Measurements from ENCODE around the gene PLEKHG1. TPM values are rescaled to one million over a fixed set of nuclear protein-coding genes. Genes with fewer than 3 reads are reported as not detected.

Gene PLEKHG1
- total RNA-seq, 1 donor: 0.36 TPM

- DNase-seq (ENCODE audit: insufficient read length, low spot score, missing footprints): no peak
- Histone ChIP-seq H3K79me2 (ENCODE audit: insufficient read depth, low read length) (no peaks in the 10 kb centered on the region), H3K27me3 (ENCODE audit: insufficient read depth, low read length) (peaks cover 12% of the 10 kb centered on the region), H3K9me3 (ENCODE audit: low read depth, low read length) (no peaks in the 10 kb centered on the region), H3K4me3 (ENCODE audit: insufficient read depth, low read length) (no peak overlapping the region), H3K36me3 (ENCODE audit: insufficient read depth, low read length) (no peaks in the 10 kb centered on the region), H2AFZ (ENCODE audit: low read length) (no peak overlapping the region), H3K4me2 (ENCODE audit: insufficient read depth, low read length) (no peak overlapping the region), H4K20me1 (ENCODE audit: insufficient read depth, low read length) (no peaks in the 10 kb centered on the region), H3K27ac (ENCODE audit: low read depth, low read length) (no peak overlapping the region), H3K4me1 (ENCODE audit: insufficient read depth, low read length) (no peaks in the 10 kb centered on the region)
- no peak for TF ChIP-seq CTCF (IDR thresholded peaks at IDR 0.05; ENCODE audit: extremely low read depth, low read depth, low read length)
These were observed 36.3 kb downstream of the PLEKHG1 start for GRCh38 chr6:150635906-150636514.

GRCh38 chr6:150636808-150637207 lies 37.1 kb downstream of the PLEKHG1 start:
- Histone ChIP-seq H2AFZ (ENCODE audit: low read length) (no peak overlapping the region), H3K4me2 (ENCODE audit: insufficient read depth, low read length) (no peak overlapping the region), H3K27ac (ENCODE audit: low read depth, low read length) (no peak overlapping the region), H3K4me3 (ENCODE audit: insufficient read depth, low read length) (no peak overlapping the region), H3K79me2 (ENCODE audit: insufficient read depth, low read length) (no peaks in the 10 kb centered on the region), H3K9me3 (ENCODE audit: low read depth, low read length) (no peaks in the 10 kb centered on the region), H3K27me3 (ENCODE audit: insufficient read depth, low read length) (peaks cover 11% of the 10 kb centered on the region), H3K36me3 (ENCODE audit: insufficient read depth, low read length) (no peaks in the 10 kb centered on the region), H3K4me1 (ENCODE audit: insufficient read depth, low read length) (no peaks in the 10 kb centered on the region), H4K20me1 (ENCODE audit: insufficient read depth, low read length) (no peaks in the 10 kb centered on the region)
- no peak for TF ChIP-seq CTCF (IDR thresholded peaks at IDR 0.05; ENCODE audit: extremely low read depth, low read depth, low read length)
- no peak for DNase-seq (ENCODE audit: insufficient read length, low spot score, missing footprints)

- no peaks in the 10 kb centered on the region for H3K9me3 ChIP-seq (ENCODE audit: low read depth, low read length)
- H4K20me1 ChIP-seq (ENCODE audit: insufficient read depth, low read length): no peaks in the 10 kb centered on the region
- no peak for DNase-seq (ENCODE audit: insufficient read length, low spot score, missing footprints)
- H3K4me1 ChIP-seq (ENCODE audit: insufficient read depth, low read length): no peaks in the 10 kb centered on the region
- H3K36me3 ChIP-seq (ENCODE audit: insufficient read depth, low read length): no peaks in the 10 kb centered on the region
- TF ChIP-seq CTCF (IDR thresholded peaks at IDR 0.05; ENCODE audit: extremely low read depth, low read depth, low read length): no peak
- peaks cover 11% of the 10 kb centered on the region for H3K27me3 ChIP-seq (ENCODE audit: insufficient read depth, low read length)
- H3K79me2 ChIP-seq (ENCODE audit: insufficient read depth, low read length): no peaks in the 10 kb centered on the region
- H2AFZ ChIP-seq (ENCODE audit: low read length): no peak overlapping the region
- no peak overlapping the region for H3K27ac ChIP-seq (ENCODE audit: low read depth, low read length)
- no peak overlapping the region for H3K4me2 ChIP-seq (ENCODE audit: insufficient read depth, low read length)
- no peak overlapping the region for H3K4me3 ChIP-seq (ENCODE audit: insufficient read depth, low read length)
These were observed 37.6 kb downstream of the PLEKHG1 start for GRCh38 chr6:150637266-150637665.

GRCh38 chr6:150638267-150638666 lies 38.6 kb downstream of the PLEKHG1 start:
- Histone ChIP-seq H3K36me3 (ENCODE audit: insufficient read depth, low read length) (no peaks in the 10 kb centered on the region), H3K27me3 (ENCODE audit: insufficient read depth, low read length) (peaks cover 6% of the 10 kb centered on the region), H3K9me3 (ENCODE audit: low read depth, low read length) (no peaks in the 10 kb centered on the region), H3K79me2 (ENCODE audit: insufficient read depth, low read length) (no peaks in the 10 kb centered on the region), H3K27ac (ENCODE audit: low read depth, low read length) (no peak overlapping the region), H3K4me1 (ENCODE audit: insufficient read depth, low read length) (no peaks in the 10 kb centered on the region), H4K20me1 (ENCODE audit: insufficient read depth, low read length) (no peaks in the 10 kb centered on the region), H3K4me3 (ENCODE audit: insufficient read depth, low read length) (no peak overlapping the region), H3K4me2 (ENCODE audit: insufficient read depth, low read length) (no peak overlapping the region), H2AFZ (ENCODE audit: low read length) (no peak overlapping the region)
- no peak for TF ChIP-seq CTCF (IDR thresholded peaks at IDR 0.05; ENCODE audit: extremely low read depth, low read depth, low read length)
- no peak for DNase-seq (ENCODE audit: insufficient read length, low spot score, missing footprints)
